A204.1 (cell line): Measurements from ENCODE around the gene WWOX.

Source experiments
- FAIRE-seq: peaks from 2 replicates; lab custom pipeline; 2012; peaks lifted over from hg19 to GRCh38; lab: Jason Lieb, UNC

Gene WWOX

GRCh38 chr16:78877114-78877655 lies 777.7 kb downstream of the WWOX start:
- FAIRE-seq, result no peak

- no peak for FAIRE-seq
Measured at GRCh38 chr16:78878570-78878969, 779.1 kb downstream of the WWOX start.

- FAIRE-seq, result no peak
Measured at GRCh38 chr16:78879011-78879410, 779.6 kb downstream of the WWOX start.

GRCh38 chr16:78882150-78882549 lies 782.7 kb downstream of the WWOX start:
- FAIRE-seq, result no peak

GRCh38 chr16:78882751-78883150 lies 783.3 kb downstream of the WWOX start:
- FAIRE-seq, result no peak

- FAIRE-seq, result no peak
Measured at GRCh38 chr16:78884204-78884603, 784.8 kb downstream of the WWOX start.

GRCh38 chr16:78889346-78889745 lies 789.9 kb downstream of the WWOX start:
- FAIRE-seq, result no peak

- no peak for FAIRE-seq
Measured at GRCh38 chr16:78890373-78890895, 791.0 kb downstream of the WWOX start.

- FAIRE-seq, result no peak
Measured at GRCh38 chr16:78892951-78893733, 793.7 kb downstream of the WWOX start.

GRCh38 chr16:78894886-78895285 lies 795.4 kb downstream of the WWOX start:
- FAIRE-seq, result no peak

- no peak for FAIRE-seq
Measured at GRCh38 chr16:78895681-78896080, 796.2 kb downstream of the WWOX start.

- no peak for FAIRE-seq
Measured at GRCh38 chr16:78896280-78896679, 796.8 kb downstream of the WWOX start.

- no peak for FAIRE-seq
Measured at GRCh38 chr16:78897299-78897698, 797.8 kb downstream of the WWOX start.

- no peak for FAIRE-seq
Measured at GRCh38 chr16:78900044-78900811, 800.8 kb downstream of the WWOX start.

- no peak for FAIRE-seq
Measured at GRCh38 chr16:78900966-78901365, 801.5 kb downstream of the WWOX start.

GRCh38 chr16:78902321-78902720 lies 802.9 kb downstream of the WWOX start:
- no peak for FAIRE-seq

- no peak for FAIRE-seq
Measured at GRCh38 chr16:78903237-78903636, 803.8 kb downstream of the WWOX start.

GRCh38 chr16:78903843-78904242 lies 804.4 kb downstream of the WWOX start:
- FAIRE-seq, result no peak

GRCh38 chr16:78906135-78906534 lies 806.7 kb downstream of the WWOX start:
- FAIRE-seq, result no peak

GRCh38 chr16:78909226-78909625 lies 809.8 kb downstream of the WWOX start:
- no peak for FAIRE-seq

GRCh38 chr16:78915811-78916345 lies 816.4 kb downstream of the WWOX start:
- FAIRE-seq, result no peak

- no peak for FAIRE-seq
Measured at GRCh38 chr16:78916928-78917545, 817.6 kb downstream of the WWOX start.
